Adrenal gland (tissue), 12 donors: ENCODE results near the gene NR2F1-AS1. TPM values are rescaled to one million over a fixed set of nuclear protein-coding genes. Genes with fewer than 3 reads are reported as not detected.
"Not testable (repeated sequence)": the region's sequence is repeated elsewhere in the genome, so short reads cannot be mapped to it uniquely, and the experiment has no call there.

Experiments used
- DNase-seq, 7 donors: peaks; one replicate each; pipeline ENCODE4 v3.0.0-alpha.2; 2019 to 2020
- H3K27ac ChIP-seq, 5 donors: fragments of 200-600 bp; sonication (generic) in 4 of 5; 1 replicate in 3 of 5; 2 replicates in 2 of 5; pipeline versions ENCODE4 v1.5.1 to v1.8.0; 2016 to 2020; ENCODE audit warnings: mild to moderate bottlenecking in 1 of 5
- H3K27me3 ChIP-seq: fragments of 200-600 bp; 2 replicates; pipeline ENCODE4 v1.8.0; 2021
- H3K36me3 ChIP-seq, 2 donors: fragments of 200-600 bp; replicated peaks in 1 of 2; 1 replicate in 1 of 2; 2 replicates in 1 of 2; pipeline versions ENCODE4 v1.5.1 to v1.8.0; 2018 to 2022
- H3K4me1 ChIP-seq, 2 donors: fragments of 200-600 bp; replicated peaks in 1 of 2; 1 replicate in 1 of 2; 2 replicates in 1 of 2; pipeline versions ENCODE4 v1.5.1 to v1.8.0; 2018 to 2021
- H3K4me3 ChIP-seq, 4 donors: fragments of 200-600 bp; sonication (generic) in 3 of 4; one replicate each; pipeline ENCODE4 v1.5.1; 2016 to 2018
- H3K9me3 ChIP-seq, 3 donors: fragments of 200-600 bp; sonication (generic) in 1 of 3; replicated peaks in 1 of 3; 1 replicate in 2 of 3; 2 replicates in 1 of 3; pipeline versions ENCODE4 v1.5.1 to v1.8.0; 2016 to 2021
- POLR2A ChIP-seq, 2 donors: fragments of 450-650 bp; IDR thresholded peaks; one replicate each; pipeline ENCODE4 v1.6.1; 2017; ENCODE audit warnings: antibody characterized with exemption in 2 of 2, mild to moderate bottlenecking in 2 of 2, moderate library complexity in 1 of 2
- WGBS, 4 donors: extraction: QIAGEN DNeasy Blood & Tissue Kit in 2 of 4; methylation state at CpG; one replicate each; pipeline versions ENCODE4 v1.1.5 to v1.1.7; 2013 to 2017; 5-methylcytosine and 5-hydroxymethylcytosine counted together
- intact Hi-C, 2 donors: fragments of 100-400 bp; cut with DNase I; formaldehyde crosslinking; loops; one replicate each; pipeline versions ENCODE4 v1.14.1 to v1.15.0; 2022 to 2023
- polyA plus RNA-seq, 3 donors: library from polyadenylated mRNA; stranded (reverse); fragments of 200-250 nt in 2 of 3; fragments of 350-450 nt in 1 of 3; fragmentation: Illumina TruSeq in 1 of 3; extraction: RNeasy Lipid Tissue Mini Kit (QIAGEN cat#74804) in 1 of 3; gene quantifications; one replicate each; pipeline ENCODE4 v1.2.3, GENCODE V29; 2013 to 2014
- total RNA-seq, 9 donors: library from RNA; depleted of rRNA in 4 of 9; stranded (reverse); fragments of >200 nt in 4 of 9; fragments of 120-200 nt in 1 of 9; fragmentation: NEBNext Ultra II Directional in 1 of 9; extraction: Animal tissue kit (Norgen Biotek cat#: 25700) in 1 of 9; gene quantifications; one replicate each; pipeline versions ENCODE4 v1.1.0 to v1.2.4, GENCODE V29; 2013 to 2023
- TF ChIP-seq, protein P1 (sequence below), 6 experiments: fragments of 450-650 bp in 4 of 6; fragments of 200-600 bp in 2 of 6; sonication (generic) in 1 of 6; IDR thresholded peaks; 1 replicate in 5 of 6; 2 replicates in 1 of 6; pipeline versions ENCODE4 v1.5.1 to v1.8.0; 2016 to 2021; ENCODE audit warnings: antibody characterized with exemption in 6 of 6, mild to moderate bottlenecking in 2 of 6, moderate library complexity in 1 of 6
- donor health status: healthy with polysubstance abuse.
- donor health status: Bipolar disorder and iron deficiency.
- donor health status: DM: yes; HTN: yes; CAD: no.
- donor health status: DM: no; HTN: no; CAD: no.
- donor health status: DM: no; HTN: no; CAD: no.
- donor health status: DM: yes; HTN: yes; CAD: no.

NR2F1-AS1 gene
- total and polyA plus RNA-seq, 12 donors = 13.2 to 107 (median 29.1) TPM

DNA sequence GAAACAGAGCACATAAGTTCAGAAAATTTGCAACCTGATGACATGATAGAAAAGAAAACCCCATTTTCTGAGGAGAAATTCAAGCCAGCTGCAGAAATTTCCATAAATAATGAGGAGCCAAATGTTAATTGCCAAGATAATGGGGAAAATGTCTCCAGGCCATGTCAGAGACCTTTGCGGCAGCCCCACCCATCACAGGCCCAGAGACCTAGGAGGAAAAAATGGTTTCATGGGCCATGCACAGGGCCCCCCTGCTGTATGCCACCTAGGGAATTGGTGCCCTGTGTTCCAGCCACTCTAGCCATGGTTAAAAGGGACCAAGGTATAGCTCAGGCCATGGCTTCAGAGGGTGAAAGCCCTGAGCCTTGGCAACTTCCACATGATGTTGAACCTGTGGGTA, 118.1 kb downstream of the NR2F1-AS1 start:
- Histone ChIP-seq H3K9me3 (peaks cover 0 to 19% (median 0%) of the 10 kb centered on the region in 3 donors), H3K36me3 (no peaks in the 10 kb centered on the region), H3K27ac (no peak overlapping the region), H3K4me3 (no peak overlapping the region), H3K27me3 (no peaks in the 10 kb centered on the region), H3K4me1 (no peaks in the 10 kb centered on the region)
- 100% methylated on average over 1 of the region's 1 CpG for WGBS, 4 donors
- DNase-seq = no peak
- TF ChIP-seq, protein P1, sequence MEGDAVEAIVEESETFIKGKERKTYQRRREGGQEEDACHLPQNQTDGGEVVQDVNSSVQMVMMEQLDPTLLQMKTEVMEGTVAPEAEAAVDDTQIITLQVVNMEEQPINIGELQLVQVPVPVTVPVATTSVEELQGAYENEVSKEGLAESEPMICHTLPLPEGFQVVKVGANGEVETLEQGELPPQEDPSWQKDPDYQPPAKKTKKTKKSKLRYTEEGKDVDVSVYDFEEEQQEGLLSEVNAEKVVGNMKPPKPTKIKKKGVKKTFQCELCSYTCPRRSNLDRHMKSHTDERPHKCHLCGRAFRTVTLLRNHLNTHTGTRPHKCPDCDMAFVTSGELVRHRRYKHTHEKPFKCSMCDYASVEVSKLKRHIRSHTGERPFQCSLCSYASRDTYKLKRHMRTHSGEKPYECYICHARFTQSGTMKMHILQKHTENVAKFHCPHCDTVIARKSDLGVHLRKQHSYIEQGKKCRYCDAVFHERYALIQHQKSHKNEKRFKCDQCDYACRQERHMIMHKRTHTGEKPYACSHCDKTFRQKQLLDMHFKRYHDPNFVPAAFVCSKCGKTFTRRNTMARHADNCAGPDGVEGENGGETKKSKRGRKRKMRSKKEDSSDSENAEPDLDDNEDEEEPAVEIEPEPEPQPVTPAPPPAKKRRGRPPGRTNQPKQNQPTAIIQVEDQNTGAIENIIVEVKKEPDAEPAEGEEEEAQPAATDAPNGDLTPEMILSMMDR (IDR thresholded peaks at IDR 0.05) = no peak
- no peak for TF ChIP-seq POLR2A (IDR thresholded peaks at IDR 0.05)
- intact Hi-C loops = no loop called here

DNA sequence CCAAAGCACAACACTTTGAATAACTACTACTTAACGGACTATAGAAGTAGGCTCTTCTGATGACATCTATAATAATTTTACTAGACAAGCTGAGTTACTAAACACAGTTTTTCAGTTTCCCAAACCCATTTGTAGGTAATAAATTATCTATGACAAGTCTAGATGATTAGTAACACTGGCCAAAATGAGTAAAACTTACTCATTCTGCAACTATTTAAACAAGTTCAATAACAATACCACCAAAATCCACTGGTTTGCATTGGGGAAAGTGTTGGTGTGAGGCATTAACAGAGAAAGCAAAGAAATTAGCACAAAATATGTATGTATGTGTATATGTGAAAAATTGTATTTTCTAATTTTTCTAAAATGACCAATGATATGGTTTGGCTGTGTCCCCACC, 119.3 kb downstream of the NR2F1-AS1 start:
- H3K27me3 ChIP-seq = no peaks in the 10 kb centered on the region
- TF ChIP-seq POLR2A (IDR thresholded peaks at IDR 0.05) = no peak
- TF ChIP-seq, protein P1 (IDR thresholded peaks at IDR 0.05) = no peak
- H3K4me3 ChIP-seq = no peak overlapping the region
- no peaks in the 10 kb centered on the region for H3K36me3 ChIP-seq
- intact Hi-C loops = no loop called here
- DNase-seq = no peak
- WGBS, 4 donors = 78 to 88% (median 84%) methylated on average over 1 of the region's 1 CpG
- H3K4me1 ChIP-seq = no peaks in the 10 kb centered on the region
- H3K27ac ChIP-seq = no peak overlapping the region
- H3K9me3 ChIP-seq = peaks cover 0 to 19% (median 0%) of the 10 kb centered on the region in 3 donors

DNA sequence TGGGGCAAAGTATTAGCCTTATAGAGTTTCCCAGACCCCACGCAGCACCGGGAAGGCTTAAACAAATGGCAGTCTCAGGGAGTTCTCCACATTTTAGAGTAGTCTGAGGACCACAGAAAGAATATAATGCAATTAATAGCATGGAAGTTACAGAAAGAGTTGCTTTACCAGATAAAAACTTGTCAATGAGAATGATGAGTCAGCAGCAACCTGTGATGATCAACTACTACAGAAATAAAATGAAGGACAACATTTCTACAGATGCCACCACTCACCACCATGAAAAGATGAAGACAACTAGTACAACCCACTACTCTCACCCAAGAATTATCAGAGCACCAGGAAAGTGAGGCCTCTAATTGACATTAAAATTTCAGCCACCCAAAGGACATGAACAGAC, 120.7 kb downstream of the NR2F1-AS1 start:
- Histone ChIP-seq H3K27ac (no peak overlapping the region), H3K27me3 (no peaks in the 10 kb centered on the region), H3K4me1 (no peaks in the 10 kb centered on the region), H3K36me3 (no peaks in the 10 kb centered on the region), H3K9me3 (peaks cover 0 to 19% (median 0%) of the 10 kb centered on the region in 3 donors), H3K4me3 (no peak overlapping the region)
- intact Hi-C loops = no loop called here
- DNase-seq = no peak
- 97 to 100% (median 99%) methylated on average over 2 of the region's 2 CpGs for WGBS, 4 donors
- TF ChIP-seq, protein P1 (IDR thresholded peaks at IDR 0.05) = no peak
- TF ChIP-seq POLR2A (IDR thresholded peaks at IDR 0.05) = no peak

DNA sequence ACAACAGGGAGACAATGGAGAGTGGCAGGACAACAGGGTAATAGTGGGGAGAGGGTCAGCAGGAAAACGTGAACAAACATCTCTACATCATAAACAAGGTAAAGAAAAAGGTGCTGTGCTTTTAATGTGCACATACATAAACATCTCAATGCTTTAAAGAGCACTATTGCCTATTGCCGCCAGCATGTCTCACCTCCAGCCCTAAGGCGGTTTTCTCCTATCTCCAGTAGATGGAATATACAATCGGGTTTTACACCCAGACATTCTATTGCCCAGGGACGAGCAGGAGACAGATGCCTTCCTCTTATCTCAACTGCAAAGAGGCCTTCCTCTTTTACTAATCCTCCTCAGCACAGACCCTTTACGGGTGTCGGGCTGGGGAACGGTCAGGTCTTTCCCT, 124.2 kb downstream of the NR2F1-AS1 start:
- H3K4me3 ChIP-seq, H3K4me1 ChIP-seq, DNase-seq, H3K36me3 ChIP-seq, H3K9me3 ChIP-seq, H3K27ac ChIP-seq, H3K27me3 ChIP-seq, intact Hi-C loops: not testable (repeated sequence)
- WGBS, 4 donors = 84 to 92% (median 87%) methylated on average over 8 of the region's 8 CpGs

DNA sequence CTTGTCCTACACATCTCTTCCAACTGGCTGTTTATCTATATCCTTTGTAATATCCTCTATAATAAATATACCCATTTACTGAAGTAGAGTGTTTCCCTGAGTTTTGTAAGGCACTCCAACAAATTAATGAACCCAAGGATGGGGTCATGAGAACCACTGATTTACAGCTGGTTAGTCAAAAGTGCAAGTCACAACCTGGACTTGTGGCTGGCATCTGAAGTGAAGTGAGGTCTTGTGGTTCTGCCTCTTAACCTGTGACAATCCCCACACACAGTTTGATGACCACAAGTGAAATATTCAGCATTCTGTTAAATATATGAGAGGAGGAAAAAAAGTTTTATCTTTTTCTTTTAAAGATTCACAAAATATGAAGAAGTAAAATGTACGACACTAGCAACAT, 126.1 kb downstream of the NR2F1-AS1 start:
- TF ChIP-seq POLR2A (IDR thresholded peaks at IDR 0.05) = no peak
- no peak overlapping the region for H3K27ac ChIP-seq
- DNase-seq = no peak
- no peak overlapping the region for H3K4me3 ChIP-seq
- no peaks in the 10 kb centered on the region for H3K9me3 ChIP-seq
- no peaks in the 10 kb centered on the region for H3K36me3 ChIP-seq
- no peaks in the 10 kb centered on the region for H3K27me3 ChIP-seq
- intact Hi-C loops = no loop called here
- 95 to 99% (median 96%) methylated on average over 1 of the region's 1 CpG for WGBS, 4 donors
- H3K4me1 ChIP-seq = peaks cover 0 to 8% of the 10 kb centered on the region in 2 donors
